CD4-positive, CD25-positive, alpha-beta regulatory T cell (primary cell): Measurements from ENCODE around the gene ALAD. TPM values are rescaled to one million over a fixed set of nuclear protein-coding genes. Genes with fewer than 3 reads are reported as not detected.

Experiments used
- ATAC-seq, 2 donors: fragments of 150-1000 bp; cut with Tn5 transposase; one replicate each; pipeline ENCODE4 v1.10.0; 2021; ENCODE audit warnings: low read depth in 2 of 2, moderate number of reproducible peaks in 2 of 2, moderate library complexity in 1 of 2
- DNase-seq, 3 donors: peaks; one replicate each; pipeline versions ENCODE4 v3.0.0 to v3.0.0-alpha.2; 2012 to 2022; ENCODE audit warnings: mixed read lengths in 1 of 3
- H3K27ac ChIP-seq: one replicate; pipeline ENCODE4 v1.7.0; 2013; ENCODE audit warnings: mild to moderate bottlenecking, low read length; ENCODE audit not compliant: insufficient read depth, poor library complexity, severe bottlenecking
- H3K27me3 ChIP-seq: one replicate; pipeline ENCODE4 v1.7.0; 2013; ENCODE audit warnings: low read length; ENCODE audit not compliant: control insufficient read depth, insufficient read depth
- H3K36me3 ChIP-seq: one replicate; pipeline ENCODE4 v1.7.0; 2013; ENCODE audit warnings: mild to moderate bottlenecking, low read length, moderate library complexity; ENCODE audit not compliant: control insufficient read depth, insufficient read depth
- H3K4me1 ChIP-seq: 2 replicates; pipeline ENCODE4 v1.7.0; 2013; ENCODE audit warnings: mild to moderate bottlenecking, low read length; ENCODE audit not compliant: insufficient read depth, control insufficient read depth, poor library complexity, severe bottlenecking
- H3K4me3 ChIP-seq: one replicate; pipeline ENCODE4 v1.7.0; 2013; ENCODE audit warnings: low read depth, mild to moderate bottlenecking, low read length, moderate library complexity
- H3K9me3 ChIP-seq, 2 experiments: 1 replicate in 1 of 2; 2 replicates in 1 of 2; pipeline ENCODE4 v1.7.0; 2013; ENCODE audit warnings: low read length in 2 of 2, mild to moderate bottlenecking in 1 of 2, moderate library complexity in 1 of 2; ENCODE audit not compliant: control insufficient read depth in 2 of 2
- H3K27ac Mint-ChIP-seq, 3 donors: one replicate each; pipeline ENCODE4 v1.8.0; 2020 to 2022; ENCODE audit warnings: mild to moderate bottlenecking in 3 of 3, mixed read lengths in 3 of 3, moderate library complexity in 2 of 3
- H3K27me3 Mint-ChIP-seq: one replicate; pipeline ENCODE4 v1.8.0; 2022; ENCODE audit warnings: mild to moderate bottlenecking, mixed read lengths
- H3K36me3 Mint-ChIP-seq: one replicate; pipeline ENCODE4 v1.8.0; 2020; ENCODE audit warnings: mixed read lengths
- H3K4me1 Mint-ChIP-seq, 4 donors: one replicate each; pipeline ENCODE4 v1.8.0; 2020 to 2022; ENCODE audit warnings: mixed read lengths in 4 of 4, mild to moderate bottlenecking in 1 of 4
- H3K4me3 Mint-ChIP-seq, 4 donors: one replicate each; pipeline ENCODE4 v1.8.0; 2020 to 2022; ENCODE audit warnings: mild to moderate bottlenecking in 4 of 4, mixed read lengths in 4 of 4, moderate library complexity in 3 of 4
- H3K9me3 Mint-ChIP-seq, 7 donors: one replicate each; pipeline ENCODE4 v1.8.0; 2020 to 2022; ENCODE audit warnings: mixed read lengths in 7 of 7, mild to moderate bottlenecking in 3 of 7, moderate library complexity in 2 of 7
- polyA plus RNA-seq, 4 donors: library from polyadenylated mRNA; unstranded; fragments of 300-500 nt; fragmentation: Illumina TruSeq; gene quantifications; one replicate each; pipeline ENCODE4 v1.2.3, GENCODE V29; 2021
- total RNA-seq: library from RNA; stranded (reverse); gene quantifications from one replicate; pipeline ENCODE4 v1.2.3, GENCODE V29; 2022

ALAD gene
- total and polyA plus RNA-seq, 5 donors from 2014 or later, result 20.3 to 27.8 (median 21.8) TPM

DNA sequence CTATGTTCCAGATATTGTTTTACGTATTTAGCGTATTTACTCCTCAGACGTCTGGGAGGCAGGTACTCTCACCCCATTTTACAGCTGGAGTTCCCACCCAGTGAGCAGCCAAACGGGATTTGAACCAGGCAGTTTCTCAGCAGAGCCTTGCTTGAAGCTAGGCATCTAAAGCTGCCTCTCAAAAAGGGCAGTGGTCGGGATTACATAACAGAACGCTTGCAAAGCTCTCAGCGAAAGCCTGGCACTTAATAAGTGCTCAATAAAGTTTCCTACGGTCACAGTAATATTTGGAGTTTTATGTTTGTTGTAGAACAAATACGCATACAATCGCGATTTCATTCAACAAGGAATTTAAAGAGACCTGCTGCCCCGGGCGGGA is 52.0 kb downstream of the ALAD start:
- Histone ChIP-seq H3K27me3 (peaks cover 21% of the 10 kb centered on the region), H3K4me1 (peaks cover 16% of the 10 kb centered on the region), H3K4me3 (no peak overlapping the region), H3K27ac (no peak overlapping the region), H3K36me3 (no peaks in the 10 kb centered on the region), H3K9me3 (no peaks in the 10 kb centered on the region)
- Mint-ChIP-seq H3K4me1 (peaks cover 0 to 21% (median 5%) of the 10 kb centered on the region in 4 donors), H3K36me3 (no peaks in the 10 kb centered on the region), H3K27me3 (peaks cover 38% of the 10 kb centered on the region), H3K4me3 (peak overlapping the region; percentile 70 to 81 (median 78)), H3K9me3 (peaks cover 0 to 8% (median 0%) of the 10 kb centered on the region in 7 donors), H3K27ac (no peak overlapping the region)
- ATAC-seq, result no peak
- DNase-seq, result no peak

DNA sequence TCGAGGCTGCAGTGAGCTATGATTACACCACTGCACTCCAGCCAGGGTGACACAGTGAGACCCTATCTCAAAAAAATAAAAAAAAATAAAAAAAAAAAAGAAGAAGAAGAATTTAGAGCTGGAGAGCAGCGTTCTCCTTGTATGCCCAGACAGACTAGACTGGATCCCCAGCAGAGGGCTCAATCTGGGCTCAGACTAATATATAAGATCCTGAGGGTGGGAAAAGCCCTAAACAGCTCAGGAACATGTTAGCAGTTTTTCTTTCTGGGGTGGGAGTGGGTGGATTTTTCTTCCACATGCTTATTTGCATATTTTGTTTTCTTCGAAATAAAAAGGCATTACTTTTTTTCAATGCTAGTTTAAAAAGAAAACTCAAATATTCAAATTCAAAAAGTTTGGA is 52.6 kb downstream of the ALAD start:
- Histone ChIP-seq H3K27ac (no peak overlapping the region), H3K27me3 (peaks cover 21% of the 10 kb centered on the region), H3K9me3 (no peaks in the 10 kb centered on the region), H3K36me3 (no peaks in the 10 kb centered on the region), H3K4me1 (peaks cover 16% of the 10 kb centered on the region), H3K4me3 (no peak overlapping the region)
- no peak overlapping the region for H3K27ac Mint-ChIP-seq
- DNase-seq (no peak), ATAC-seq (no peak)
- peaks cover 38% of the 10 kb centered on the region for H3K27me3 Mint-ChIP-seq
- peaks cover 0 to 21% (median 5%) of the 10 kb centered on the region in 4 donors for H3K4me1 Mint-ChIP-seq
- peaks cover 0 to 8% (median 0%) of the 10 kb centered on the region in 7 donors for H3K9me3 Mint-ChIP-seq
- no peaks in the 10 kb centered on the region for H3K36me3 Mint-ChIP-seq
- peak overlapping the region in 2 of 4 donors; percentile 16 to 81 for H3K4me3 Mint-ChIP-seq

GRCh38 chr9:113345671-113346070 is 55.4 kb downstream of the ALAD start:
- Mint-ChIP-seq H3K4me1 (peaks cover 0 to 26% (median 4%) of the 10 kb centered on the region in 4 donors), H3K27ac (no peak overlapping the region)
- H3K27ac ChIP-seq, result no peak overlapping the region

DNA sequence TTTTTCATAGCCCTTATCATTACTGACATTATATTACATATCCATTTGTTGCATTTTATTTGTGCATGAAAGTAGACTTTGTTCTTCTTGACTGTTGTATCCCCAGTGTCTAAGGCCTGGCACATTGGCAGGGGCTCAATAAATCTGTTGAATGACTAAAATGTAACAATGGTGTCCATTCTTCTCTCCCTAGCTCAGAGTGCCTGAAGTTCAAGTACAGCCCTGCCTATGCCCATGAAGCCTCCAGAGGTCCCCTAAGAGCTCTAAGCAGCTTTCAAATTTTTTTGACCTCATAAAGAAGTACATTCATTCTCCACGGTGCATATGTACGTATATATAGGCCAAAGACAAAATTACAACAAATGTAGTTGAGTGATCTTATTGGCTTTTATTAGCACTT is 55.9 kb downstream of the ALAD start:
- Mint-ChIP-seq H3K9me3 (peaks cover 0 to 2% (median 0%) of the 10 kb centered on the region in 7 donors), H3K27ac (no peak overlapping the region), H3K4me3 (no peak overlapping the region), H3K4me1 (peaks cover 0 to 26% (median 6%) of the 10 kb centered on the region in 4 donors), H3K27me3 (peaks cover 24% of the 10 kb centered on the region), H3K36me3 (no peaks in the 10 kb centered on the region)
- DNase-seq (no peak), ATAC-seq (no peak)
- Histone ChIP-seq H3K4me1 (peaks cover 12% of the 10 kb centered on the region), H3K27ac (no peak overlapping the region), H3K27me3 (peaks cover 10% of the 10 kb centered on the region), H3K4me3 (no peak overlapping the region), H3K9me3 (no peaks in the 10 kb centered on the region), H3K36me3 (no peaks in the 10 kb centered on the region)

More at GRCh38 chr9:113345671-113346070, 55.4 kb downstream of the ALAD start:
- Mint-ChIP-seq H3K9me3 (peaks cover 0 to 3% (median 0%) of the 10 kb centered on the region in 7 donors), H3K36me3 (no peaks in the 10 kb centered on the region), H3K4me3 (no peak overlapping the region), H3K27me3 (peaks cover 29% of the 10 kb centered on the region)
- Histone ChIP-seq H3K36me3 (no peaks in the 10 kb centered on the region), H3K9me3 (no peaks in the 10 kb centered on the region), H3K27me3 (peaks cover 11% of the 10 kb centered on the region), H3K4me1 (peaks cover 12% of the 10 kb centered on the region), H3K4me3 (no peak overlapping the region)
- ATAC-seq (no peak), DNase-seq (no peak)

DNA sequence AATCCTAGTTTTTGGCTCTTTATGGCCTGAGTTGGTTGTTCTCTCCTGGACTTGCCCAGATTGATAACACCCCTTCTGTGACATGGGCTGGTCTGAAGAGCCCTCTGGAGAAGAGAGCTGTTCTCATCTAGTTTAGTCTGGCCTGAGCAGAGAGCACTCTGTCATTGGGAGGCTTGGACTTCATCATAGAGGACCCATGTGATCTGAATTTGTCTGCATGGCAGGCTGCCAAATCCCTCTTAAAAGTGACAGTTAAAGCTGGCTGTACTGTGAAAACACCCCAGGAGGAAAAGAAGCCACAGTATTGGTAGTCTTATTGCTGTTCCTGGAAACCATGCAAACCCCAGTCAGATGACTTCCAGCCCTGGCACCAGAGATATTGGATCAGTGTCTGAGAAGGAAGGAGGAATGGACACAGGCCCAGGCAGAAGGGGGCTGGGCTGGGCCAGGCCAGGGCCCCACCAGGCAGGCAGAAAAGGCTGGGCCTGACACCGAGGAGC is 57.3 kb downstream of the ALAD start:
- Mint-ChIP-seq H3K9me3 (peaks cover 0 to 2% (median 0%) of the 10 kb centered on the region in 7 donors), H3K36me3 (no peaks in the 10 kb centered on the region), H3K4me3 (no peak overlapping the region), H3K27ac (no peak overlapping the region), H3K4me1 (peaks cover 0 to 28% (median 11%) of the 10 kb centered on the region in 4 donors), H3K27me3 (peaks cover 25% of the 10 kb centered on the region)
- Histone ChIP-seq H3K27me3 (peaks cover 4% of the 10 kb centered on the region), H3K36me3 (no peaks in the 10 kb centered on the region), H3K4me3 (no peak overlapping the region), H3K4me1 (peaks cover 6% of the 10 kb centered on the region), H3K27ac (no peak overlapping the region), H3K9me3 (no peaks in the 10 kb centered on the region)
- ATAC-seq (no peak), DNase-seq (peak in 1 of 3 donors; percentile 32)

DNA sequence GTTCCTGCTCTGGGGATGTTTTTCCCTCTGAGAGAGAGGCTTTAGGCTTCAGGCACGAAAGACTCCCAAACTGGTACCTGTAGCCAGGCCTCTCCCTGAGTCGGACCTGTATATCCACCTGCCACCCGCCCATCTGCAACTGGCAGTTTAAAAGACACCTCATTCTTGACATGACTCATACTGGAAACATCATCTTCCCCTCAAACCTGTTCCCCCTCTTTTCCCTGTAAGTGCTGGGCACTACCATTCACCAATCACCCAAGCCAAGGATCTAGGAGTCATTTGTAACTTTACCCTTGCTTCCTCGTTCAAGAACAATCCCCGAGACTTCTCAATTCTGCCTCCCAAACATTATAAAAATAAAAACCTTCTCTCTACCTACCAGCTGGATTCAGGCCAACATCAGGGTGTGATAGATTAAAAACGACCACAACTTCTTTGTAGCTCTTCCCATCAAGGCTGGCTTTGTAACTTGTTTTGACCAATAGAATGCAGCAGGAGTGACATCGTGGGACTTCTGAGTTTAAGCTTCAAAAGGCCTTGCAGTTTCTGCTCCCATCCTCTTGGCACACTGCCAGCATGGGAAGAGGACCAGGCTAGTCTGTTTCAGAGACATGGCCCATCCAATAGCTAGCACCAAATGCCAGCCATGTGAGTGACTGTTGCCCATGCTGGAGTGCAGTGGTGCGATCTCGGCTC is 59.2 kb downstream of the ALAD start:
- Histone ChIP-seq H3K9me3 (no peaks in the 10 kb centered on the region), H3K27ac (no peak overlapping the region), H3K4me1 (peaks cover 6% of the 10 kb centered on the region), H3K4me3 (no peak overlapping the region), H3K27me3 (no peaks in the 10 kb centered on the region), H3K36me3 (no peaks in the 10 kb centered on the region)
- peaks cover 0 to 28% (median 11%) of the 10 kb centered on the region in 4 donors for H3K4me1 Mint-ChIP-seq
- H3K27ac Mint-ChIP-seq, result peak overlapping the region in 1 of 3 donors; percentile 36
- no peaks in the 10 kb centered on the region for H3K36me3 Mint-ChIP-seq
- ATAC-seq (no peak), DNase-seq (peak in 1 of 3 donors; percentile 37)
- H3K9me3 Mint-ChIP-seq, result peaks cover 0 to 2% (median 0%) of the 10 kb centered on the region in 7 donors
- H3K27me3 Mint-ChIP-seq, result peaks cover 21% of the 10 kb centered on the region
- peak overlapping the region; percentile 27 to 85 (median 56) for H3K4me3 Mint-ChIP-seq

- no peaks in the 10 kb centered on the region for H3K36me3 Mint-ChIP-seq
- no peaks in the 10 kb centered on the region for H3K9me3 ChIP-seq
- no peak within 1 kb of the TSS for H3K27ac ChIP-seq
- H3K4me1 ChIP-seq, result peaks cover 6% of the 10 kb centered on the region
- H3K27me3 ChIP-seq, result no peaks in the 10 kb centered on the region
- DNase-seq, result peak; percentile 56 to 89 (median 74)
- peak within 1 kb of the TSS; percentile 80 to 89 (median 86) for H3K4me3 Mint-ChIP-seq
- peak; percentile 98 for ATAC-seq
- H3K27ac Mint-ChIP-seq, result peak within 1 kb of the TSS; percentile 56 to 83 (median 78)
- peaks cover 28% of the 10 kb centered on the region for H3K27me3 Mint-ChIP-seq
- peaks cover 0 to 28% (median 11%) of the 10 kb centered on the region in 4 donors for H3K4me1 Mint-ChIP-seq
- no peaks in the 10 kb centered on the region for H3K36me3 ChIP-seq
- H3K9me3 Mint-ChIP-seq, result peaks cover 0 to 2% (median 0%) of the 10 kb centered on the region in 7 donors
- H3K4me3 ChIP-seq, result peak within 1 kb of the TSS; percentile 69
Measured at GRCh38 chr9:113340011-113340699, 60.9 kb downstream of the ALAD start, which contains the start of gene WDR31. WDR31 (minus strand) TSS chr9:113340275; CDS start chr9:113332022, 8,253 bp downstream.
